ENCODE measurements around the gene MAP3K20. TPM values are rescaled to one million over a fixed set of nuclear protein-coding genes. Genes with fewer than 3 reads are reported as not detected.

The MAP3K20 gene
- total and polyA plus RNA-seq, 2 of the 8 experiments (the other 6 are each of a cell fraction or from before 2014, with no cell fraction given): 3.1 to 11.1 TPM

- Histone ChIP-seq H4K20me1 (replicated peaks in 1 of 2; ENCODE audit: control insufficient read depth in 1 of 2, insufficient read depth in 2 of 2, low read length in 2 of 2) (no peaks in the 10 kb centered on the region), H4K91ac (replicated peaks; ENCODE audit: insufficient read length, low read length) (no peak overlapping the region), H3K56ac (replicated peaks; ENCODE audit: insufficient read length, low read depth, low read length) (no peak overlapping the region), H3K27me3 (replicated peaks in 1 of 4; ENCODE audit: control insufficient read depth in 3 of 4, extremely low read depth in 1 of 4, insufficient read depth in 3 of 4, low read length in 3 of 4) (no peaks in the 10 kb centered on the region), H3K4me2 (ENCODE audit: insufficient read depth in 1 of 2, low read depth in 2 of 2, low read length in 2 of 2) (no peak overlapping the region), H3K4ac (replicated peaks; ENCODE audit: insufficient read length, low read depth, low read length) (no peak overlapping the region), H3K4me1 (replicated peaks in 1 of 4; ENCODE audit: control insufficient read depth in 3 of 4, insufficient read depth in 4 of 4, low read length in 3 of 4) (peaks cover 0 to 4% (median 0%) of the 10 kb centered on the region in 4 experiments; a peak in 1 of 7 replicates), H3K23me2 (ENCODE audit: low read depth, low read length) (no peaks in the 10 kb centered on the region), H3K79me2 (ENCODE audit: control insufficient read depth in 1 of 2, insufficient read depth in 2 of 2, low read length in 2 of 2) (no peaks in the 10 kb centered on the region), H3K4me3 (ENCODE audit: extremely low read depth in 1 of 4, insufficient read depth in 2 of 4, low read depth in 3 of 4, low read length in 4 of 4) (no peak overlapping the region), H2BK20ac (ENCODE audit: low read length) (no peak overlapping the region), H3K9ac (replicated peaks in 1 of 4; ENCODE audit: extremely low read depth in 1 of 4, low read depth in 3 of 4, low read length in 3 of 4) (no peak overlapping the region), H2BK12ac (ENCODE audit: low read depth, low read length) (no peak overlapping the region), H3K36me3 (ENCODE audit: control insufficient read depth in 2 of 4, insufficient read depth in 4 of 4, low read length in 3 of 4) (no peaks in the 10 kb centered on the region), H2BK120ac (replicated peaks; ENCODE audit: low read depth, low read length) (no peak overlapping the region), H3K79me1 (ENCODE audit: low read depth, low read length) (no peaks in the 10 kb centered on the region), H2BK15ac (ENCODE audit: low read length) (no peak overlapping the region), H3K27ac (ENCODE audit: low read depth, low read length) (no peak overlapping the region), H3K9me3 (ENCODE audit: insufficient read depth in 2 of 2, low read depth in 1 of 2, low read length in 1 of 2) (no peaks in the 10 kb centered on the region), H3K23ac (ENCODE audit: insufficient read length) (no peak overlapping the region), H4K8ac (ENCODE audit: extremely low read depth, insufficient read depth, low read length) (no peak overlapping the region), H2AK5ac (ENCODE audit: low read depth, low read length) (peak overlapping the region; percentile 91; the same call in 1 of the 2 replicates), H2BK5ac (ENCODE audit: low read depth, low read length) (peak overlapping the region; percentile 37; the same call in 1 of the 2 replicates), H3K14ac (ENCODE audit: insufficient read length) (no peak overlapping the region), H4K5ac (ENCODE audit: insufficient read length, low read depth, low read length) (no peak overlapping the region), H3K18ac (ENCODE audit: extremely low read depth, low read length) (no peak overlapping the region), H2AFZ (ENCODE audit: low read length) (no peak overlapping the region)
- WGBS, 2 experiments (ENCODE audit: extremely low coverage in 1 of 2, insufficient coverage in 1 of 2, insufficient read length in 1 of 2, insufficient replicate concordance in 2 of 2, low coverage in 1 of 2, low lambda C conversion rate in 2 of 2, missing lambda C conversion rate in 1 of 2): 85% methylated on average over 11 of the region's 11 CpGs; no CpG with 5 or more reads in 1 of the 2 experiments
- FAIRE-seq (no peak), DNase-seq (ENCODE audit: low read depth in 1 of 2, low spot score in 2 of 2) (no peak)
- ChIA-PET POLR2A (ENCODE audit: partially characterized antibody) (no interaction called here), CTCF (ENCODE audit: partially characterized antibody) (interaction anchor here (0.8 to 3.0 kb wide), 18 partner anchors 10 to 129 kb away, joined by 3 to 40 read pairs (median 6); no protein-coding TSS in a partner anchor)
- no peak for TF ChIP-seq SIX5 (IDR thresholded peaks at IDR 0.05; ENCODE audit: low read depth, low read length)
- no peak for TF ChIP-seq TEAD4 (IDR thresholded peaks at IDR 0.05; ENCODE audit: low read depth, low read length)
- TF ChIP-seq SUZ12 (IDR thresholded peaks at IDR 0.05; ENCODE audit: low read length): no peak
- TF ChIP-seq CTBP2 (IDR thresholded peaks at IDR 0.05; ENCODE audit: borderline replicate concordance, insufficient read depth, insufficient read length, low read length): no peak
- TF ChIP-seq YY1 (IDR thresholded peaks at IDR 0.05; ENCODE audit: low read depth, low read length): no peak
- TF ChIP-seq NRF1 (IDR thresholded peaks at IDR 0.05; ENCODE audit: low read depth, low read length): no peak
- TF ChIP-seq SP1 (IDR thresholded peaks at IDR 0.05; ENCODE audit: low read depth, low read length): no peak
Measured at GRCh38 chr2:173090276-173090877, 14.7 kb downstream of the MAP3K20 start.

All from H1 (cell line).